Measurements from ENCODE around the gene USP30.

USP30 gene

GRCh38 chr12:109126784-109127183 lies 74.4 kb downstream of the USP30 start:
- DNase-seq (ENCODE audit: low read depth, low spot score): no peak

GRCh38 chr12:109127533-109128242 lies 75.3 kb downstream of the USP30 start:
- no peak for DNase-seq (ENCODE audit: low read depth, low spot score)

GRCh38 chr12:109130297-109131153 lies 78.1 kb downstream of the USP30 start:
- no peak for DNase-seq (ENCODE audit: low read depth, low spot score)

GRCh38 chr12:109131154-109132050 lies 79.0 kb downstream of the USP30 start:
- no peak for DNase-seq (ENCODE audit: low read depth, low spot score)

- no peak for DNase-seq (ENCODE audit: low read depth, low spot score)
These were observed 82.0 kb downstream of the USP30 start for GRCh38 chr12:109134186-109134917.

GRCh38 chr12:109137055-109137454 lies 84.7 kb downstream of the USP30 start:
- no peak for DNase-seq (ENCODE audit: low read depth, low spot score)
